Measurements from ENCODE around the gene CERCAM. TPM values are rescaled to one million over a fixed set of nuclear protein-coding genes. Genes with fewer than 3 reads are reported as not detected.

The CERCAM gene
- total RNA-seq, 1 experiment from 2014 or later, result 2.3 TPM

DNA sequence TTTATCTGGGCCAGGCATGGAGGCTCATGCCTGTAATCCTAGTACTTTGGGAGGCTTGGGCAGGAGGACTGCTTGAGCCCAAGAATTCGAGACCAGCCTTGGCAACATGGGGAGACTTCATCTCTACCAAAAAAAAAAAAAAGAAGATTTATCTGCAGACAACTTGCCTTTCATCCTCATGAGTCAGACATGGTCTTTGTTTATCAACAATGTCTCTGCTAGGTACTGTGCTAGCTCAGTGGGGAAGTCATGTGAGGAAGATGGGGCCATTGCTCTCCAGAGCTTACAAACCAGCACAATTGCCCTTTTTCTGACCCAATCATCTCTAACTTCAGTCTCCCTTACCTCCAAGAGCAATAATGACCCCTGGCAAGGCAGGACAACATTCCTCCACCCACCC is 47.9 kb upstream of the CERCAM start:
- intact Hi-C loops (cut with micrococcal nuclease), result no loop called here
- H3K4me1 Mint-ChIP-seq (ENCODE audit: insufficient read depth, unreplicated experiment), result peaks cover 34% of the 10 kb centered on the region
- no TSS peak for BruUV-seq (replicated peaks)
- ChIA-PET CTCF (interaction anchor here (0.7 kb wide), 1 partner anchor 12 kb away, joined by 3 read pairs; no protein-coding TSS in a partner anchor), POLR2A (interaction anchor here (2.8 to 3.5 kb wide), 4 partner anchors 11 to 182 kb away, joined by 13 to 41 read pairs (median 19); no protein-coding TSS in a partner anchor)
- no peak for TF ChIP-seq CTCF (IDR thresholded peaks at IDR 0.05; ENCODE audit: unreplicated experiment)
- peak overlapping the region; percentile 84 for H3K4me3 Mint-ChIP-seq (ENCODE audit: unreplicated experiment)
- no peaks in the 10 kb centered on the region for H3K9me3 Mint-ChIP-seq (ENCODE audit: unreplicated experiment)
- H3K27ac Mint-ChIP-seq (ENCODE audit: low read depth, unreplicated experiment), result peak overlapping the region; percentile 84
- DNase-seq (ENCODE audit: unreplicated experiment), result no peak
- peaks cover 29% of the 10 kb centered on the region for H3K36me3 Mint-ChIP-seq (ENCODE audit: insufficient read depth, unreplicated experiment)
- H3K27me3 Mint-ChIP-seq (ENCODE audit: insufficient read depth, unreplicated experiment), result no peaks in the 10 kb centered on the region

- no peaks in the 10 kb centered on the region for H3K9me3 Mint-ChIP-seq (ENCODE audit: unreplicated experiment)
- DNase-seq (ENCODE audit: unreplicated experiment), result no peak
- TF ChIP-seq CTCF (IDR thresholded peaks at IDR 0.05; ENCODE audit: unreplicated experiment), result no peak
- H3K4me3 Mint-ChIP-seq (ENCODE audit: unreplicated experiment), result no peak overlapping the region
- no peak overlapping the region for H3K27ac Mint-ChIP-seq (ENCODE audit: low read depth, unreplicated experiment)
- ChIA-PET CTCF (no interaction called here), POLR2A (no interaction called here)
- H3K36me3 Mint-ChIP-seq (ENCODE audit: insufficient read depth, unreplicated experiment), result peaks cover 44% of the 10 kb centered on the region
- no peaks in the 10 kb centered on the region for H3K27me3 Mint-ChIP-seq (ENCODE audit: insufficient read depth, unreplicated experiment)
- H3K4me1 Mint-ChIP-seq (ENCODE audit: insufficient read depth, unreplicated experiment), result peaks cover 34% of the 10 kb centered on the region
- BruUV-seq (replicated peaks), result no TSS peak
- intact Hi-C loops (cut with micrococcal nuclease), result no loop called here
Measured at GRCh38 chr9:128374221-128374675, 46.4 kb upstream of the CERCAM start.

DNA sequence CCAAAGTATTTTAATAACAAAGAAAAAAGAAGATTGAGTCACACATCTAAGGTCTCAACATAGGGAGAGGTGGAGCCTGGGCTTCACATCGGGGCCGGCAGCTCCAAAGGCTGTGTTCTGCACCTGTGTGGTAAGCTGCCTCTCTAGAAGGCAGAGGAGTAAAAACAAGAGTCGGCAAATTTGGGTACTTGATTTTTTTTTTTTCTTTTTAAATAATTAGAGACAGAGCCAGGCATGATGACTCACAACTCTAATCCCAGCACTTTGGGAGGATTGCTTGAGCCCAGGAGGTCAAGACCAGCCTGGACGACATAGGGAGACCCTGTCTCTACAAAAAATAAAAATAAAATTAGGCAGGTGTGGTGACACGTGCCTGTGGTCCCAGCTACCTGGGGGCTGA is 44.8 kb upstream of the CERCAM start:
- no peak for TF ChIP-seq CTCF (IDR thresholded peaks at IDR 0.05; ENCODE audit: unreplicated experiment)
- Mint-ChIP-seq H3K4me1 (ENCODE audit: insufficient read depth, unreplicated experiment) (peaks cover 26% of the 10 kb centered on the region), H3K9me3 (ENCODE audit: unreplicated experiment) (no peaks in the 10 kb centered on the region), H3K4me3 (ENCODE audit: unreplicated experiment) (no peak overlapping the region), H3K36me3 (ENCODE audit: insufficient read depth, unreplicated experiment) (peaks cover 46% of the 10 kb centered on the region), H3K27me3 (ENCODE audit: insufficient read depth, unreplicated experiment) (no peaks in the 10 kb centered on the region), H3K27ac (ENCODE audit: low read depth, unreplicated experiment) (peak overlapping the region; percentile 59)
- no peak for DNase-seq (ENCODE audit: unreplicated experiment)
- intact Hi-C loops (cut with micrococcal nuclease), result no loop called here
- no TSS peak for BruUV-seq (replicated peaks)
- POLR2A ChIA-PET, result interaction anchor here (0.6 to 1.7 kb wide), 4 partner anchors 9 to 302 kb away, joined by 3 to 4 read pairs (median 3); no protein-coding TSS in a partner anchor
- CTCF ChIA-PET, result interaction anchor here (0.6 to 1.0 kb wide), 3 partner anchors 14 to 87 kb away, joined by 3 to 6 read pairs (median 4); no protein-coding TSS in a partner anchor

DNA sequence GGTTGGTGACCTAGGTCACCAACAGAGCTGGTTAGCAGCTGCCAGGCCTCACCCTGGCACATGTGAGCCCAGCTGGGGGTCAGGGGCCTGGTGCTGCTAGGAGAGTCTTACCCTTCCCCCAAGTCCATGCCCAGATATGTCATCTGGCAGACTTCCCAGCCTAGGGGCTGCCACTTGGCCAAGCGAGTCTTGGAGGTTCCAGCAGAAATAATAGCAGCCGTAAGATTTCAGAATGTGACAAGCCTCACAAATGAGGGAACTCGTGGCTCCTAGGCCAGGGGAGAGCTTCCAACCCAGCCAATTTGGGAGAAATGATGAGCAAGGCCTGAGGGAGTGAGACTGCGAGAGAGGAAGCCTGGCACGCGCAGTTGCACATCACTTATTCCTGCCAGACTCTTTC is 38.4 kb upstream of the CERCAM start:
- intact Hi-C loops (cut with micrococcal nuclease), result no loop called here
- no peak for TF ChIP-seq CTCF (IDR thresholded peaks at IDR 0.05; ENCODE audit: unreplicated experiment)
- CTCF ChIA-PET, result interaction anchor here (0.6 to 1.2 kb wide), 3 partner anchors 10 to 223 kb away, joined by 3 read pairs; no protein-coding TSS in a partner anchor
- H3K4me3 Mint-ChIP-seq (ENCODE audit: unreplicated experiment), result no peak overlapping the region
- DNase-seq (ENCODE audit: unreplicated experiment), result no peak
- POLR2A ChIA-PET, result interaction anchor here (3.5 kb wide), 1 partner anchor 11 kb away, joined by 23 read pairs; the partner anchor contains the start of gene URM1
- H3K4me1 Mint-ChIP-seq (ENCODE audit: insufficient read depth, unreplicated experiment), result no peaks in the 10 kb centered on the region
- H3K27me3 Mint-ChIP-seq (ENCODE audit: insufficient read depth, unreplicated experiment), result no peaks in the 10 kb centered on the region
- H3K9me3 Mint-ChIP-seq (ENCODE audit: unreplicated experiment), result no peaks in the 10 kb centered on the region
- no peak overlapping the region for H3K27ac Mint-ChIP-seq (ENCODE audit: low read depth, unreplicated experiment)
- peaks cover 43% of the 10 kb centered on the region for H3K36me3 Mint-ChIP-seq (ENCODE audit: insufficient read depth, unreplicated experiment)
- no TSS peak for BruUV-seq (replicated peaks)
